Psoas muscle (tissue), 8 donors: ENCODE data around the gene CERS5. TPM values are rescaled to one million over a fixed set of nuclear protein-coding genes. Genes with fewer than 3 reads are reported as not detected.

ENCODE experiments used
- ATAC-seq, 4 donors: fragments of 200-7000 bp; cut with Tn5 transposase; one replicate each; pipeline ENCODE4 v1.9.1; 2020; ENCODE audit warnings: moderate library complexity in 3 of 4, mild to moderate bottlenecking in 2 of 4
- DNase-seq, 2 donors: peaks; one replicate each; pipeline ENCODE4 v3.0.0-alpha.2; 2020
- H3K27ac ChIP-seq: fragments of 200-600 bp; one replicate; pipeline ENCODE4 v1.8.0; 2022
- H3K27me3 ChIP-seq, 3 donors: fragments of 200-600 bp in 1 of 3; one replicate each; pipeline versions ENCODE4 v1.6.1 to v1.8.0; 2013 to 2022; ENCODE audit warnings: low read length in 2 of 3, mild to moderate bottlenecking in 2 of 3, moderate library complexity in 1 of 3; ENCODE audit not compliant: insufficient read depth in 3 of 3
- H3K36me3 ChIP-seq, 2 donors: fragments of 200-600 bp in 1 of 2; one replicate each; pipeline versions ENCODE4 v1.6.1 to v1.8.0; 2013 to 2022; ENCODE audit warnings: low read depth in 1 of 2, mild to moderate bottlenecking in 1 of 2, moderate library complexity in 1 of 2; ENCODE audit not compliant: insufficient read depth in 1 of 2
- H3K4me1 ChIP-seq: fragments of 200-600 bp; one replicate; pipeline ENCODE4 v1.8.0; 2022
- H3K4me3 ChIP-seq: fragments of 200-600 bp; one replicate; pipeline ENCODE4 v1.8.0; 2022; ENCODE audit warnings: mild to moderate bottlenecking
- H3K9me3 ChIP-seq: fragments of 200-600 bp; one replicate; pipeline ENCODE4 v1.8.0; 2022
- WGBS, 3 donors: extraction: QIAGEN DNeasy Blood & Tissue Kit; methylation state at CpG; one replicate each; pipeline versions ENCODE4 v1.1.6 to v1.1.7; 2013; 5-methylcytosine and 5-hydroxymethylcytosine counted together
- intact Hi-C, 2 donors: fragments of 100-400 bp; cut with DNase I; formaldehyde crosslinking; loops; one replicate each; pipeline versions ENCODE4 v1.11.0 to v1.14.2; 2022
- polyA plus RNA-seq, 3 donors: library from polyadenylated mRNA; stranded (reverse); fragments of 200-250 nt; gene quantifications; one replicate each; pipeline ENCODE4 v1.2.3, GENCODE V29; 2013
- total RNA-seq, 4 donors: library from RNA; stranded (reverse); fragmentation: NEBNext Ultra II Directional in 2 of 4; extraction: Animal tissue kit (Norgen Biotek cat#: 25700) in 2 of 4; gene quantifications; one replicate each; pipeline versions ENCODE4 v1.2.1 to v1.2.4, GENCODE V29; 2021 to 2023
- TF ChIP-seq, protein P1 (sequence below): fragments of 200-600 bp; IDR thresholded peaks from one replicate; pipeline ENCODE4 v1.8.0; 2022; ENCODE audit warnings: antibody characterized with exemption
- donor health status: healthy with polysubstance abuse.
- donor health status: DM: no; HTN: no; CAD: no; lungs with moderate emphysema.
- donor health status: Bipolar disorder and iron deficiency.
- donor health status: healthy.
- donor health status: DM: yes; HTN: yes; CAD: no.
- donor health status: DM: no; HTN: no; CAD: no.
- donor health status: DM: no; HTN: no; CAD: no.
- donor health status: DM: yes; HTN: yes; CAD: no.

The CERS5 gene
- total and polyA plus RNA-seq, 7 donors = 5.2 to 10.7 (median 7.2) TPM

DNA sequence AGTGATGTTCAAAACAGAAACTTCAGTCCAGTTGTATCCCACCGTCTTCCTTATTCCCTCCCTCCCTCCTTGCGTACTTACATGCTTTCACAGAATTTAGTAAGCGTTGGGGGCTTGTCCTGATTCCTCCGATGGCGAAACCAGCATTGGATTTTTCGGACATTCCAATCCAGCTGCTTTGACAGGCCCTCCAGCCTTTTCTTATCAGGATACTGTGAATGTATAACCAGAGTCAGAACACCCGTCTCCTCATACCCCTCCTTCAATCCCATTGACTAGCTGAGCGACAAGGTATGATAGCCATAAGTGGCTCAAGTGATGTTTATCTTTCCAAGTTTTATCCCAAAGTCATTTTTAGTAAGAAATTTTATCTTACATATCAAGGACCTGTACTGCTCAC is 24.2 kb downstream of the CERS5 start:
- no peak for DNase-seq
- 89 to 95% (median 92%) methylated on average over 8 of the region's 8 CpGs for WGBS, 3 donors
- Histone ChIP-seq H3K27me3 (no peaks in the 10 kb centered on the region), H3K9me3 (no peaks in the 10 kb centered on the region), H3K4me1 (no peaks in the 10 kb centered on the region), H3K4me3 (no peak overlapping the region), H3K36me3 (peaks cover 0 to 20% of the 10 kb centered on the region in 2 donors), H3K27ac (no peak overlapping the region)
- no peak for ATAC-seq
- intact Hi-C loops = no loop called here
- TF ChIP-seq, protein P1, sequence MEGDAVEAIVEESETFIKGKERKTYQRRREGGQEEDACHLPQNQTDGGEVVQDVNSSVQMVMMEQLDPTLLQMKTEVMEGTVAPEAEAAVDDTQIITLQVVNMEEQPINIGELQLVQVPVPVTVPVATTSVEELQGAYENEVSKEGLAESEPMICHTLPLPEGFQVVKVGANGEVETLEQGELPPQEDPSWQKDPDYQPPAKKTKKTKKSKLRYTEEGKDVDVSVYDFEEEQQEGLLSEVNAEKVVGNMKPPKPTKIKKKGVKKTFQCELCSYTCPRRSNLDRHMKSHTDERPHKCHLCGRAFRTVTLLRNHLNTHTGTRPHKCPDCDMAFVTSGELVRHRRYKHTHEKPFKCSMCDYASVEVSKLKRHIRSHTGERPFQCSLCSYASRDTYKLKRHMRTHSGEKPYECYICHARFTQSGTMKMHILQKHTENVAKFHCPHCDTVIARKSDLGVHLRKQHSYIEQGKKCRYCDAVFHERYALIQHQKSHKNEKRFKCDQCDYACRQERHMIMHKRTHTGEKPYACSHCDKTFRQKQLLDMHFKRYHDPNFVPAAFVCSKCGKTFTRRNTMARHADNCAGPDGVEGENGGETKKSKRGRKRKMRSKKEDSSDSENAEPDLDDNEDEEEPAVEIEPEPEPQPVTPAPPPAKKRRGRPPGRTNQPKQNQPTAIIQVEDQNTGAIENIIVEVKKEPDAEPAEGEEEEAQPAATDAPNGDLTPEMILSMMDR = no peak

DNA sequence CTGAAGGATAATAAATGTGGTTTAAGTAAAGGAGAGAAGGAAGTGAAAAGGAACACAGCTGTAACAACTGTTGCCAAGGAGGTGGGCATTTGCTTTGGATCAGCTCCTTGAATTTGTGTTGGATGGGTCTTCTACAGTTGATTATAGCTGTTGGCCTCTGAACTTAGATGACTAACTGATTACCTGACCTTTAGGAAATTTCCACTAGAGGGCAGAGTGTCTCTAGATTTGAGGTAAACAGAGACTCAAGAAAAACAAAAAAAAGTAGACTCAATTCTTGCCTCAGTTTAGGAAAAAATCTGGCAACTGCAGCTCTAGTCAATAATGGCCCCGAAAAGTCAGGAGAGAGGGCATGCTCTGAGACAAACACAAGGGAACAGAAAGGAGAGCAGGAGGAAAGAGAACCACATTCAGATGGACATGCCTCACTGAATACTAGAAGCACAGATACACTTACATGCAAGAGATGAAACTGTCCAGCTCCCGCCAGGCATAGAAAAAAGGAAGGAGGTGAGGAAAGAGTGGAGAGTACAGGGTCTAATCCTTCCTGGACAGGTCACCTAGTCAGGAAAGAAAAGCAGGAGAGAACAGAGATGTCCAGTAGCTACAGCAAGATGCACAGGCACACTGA is 34.5 kb downstream of the CERS5 start:
- peak in 2 of 4 donors; percentile 30 to 67 for ATAC-seq
- no peak overlapping the region for H3K27ac ChIP-seq
- intact Hi-C loops = loop anchor here in 1 of 2 donors (2.0 to 5.0 kb wide), 2 partner anchors 45 to 182 kb away; no protein-coding TSS in a partner anchor

DNA sequence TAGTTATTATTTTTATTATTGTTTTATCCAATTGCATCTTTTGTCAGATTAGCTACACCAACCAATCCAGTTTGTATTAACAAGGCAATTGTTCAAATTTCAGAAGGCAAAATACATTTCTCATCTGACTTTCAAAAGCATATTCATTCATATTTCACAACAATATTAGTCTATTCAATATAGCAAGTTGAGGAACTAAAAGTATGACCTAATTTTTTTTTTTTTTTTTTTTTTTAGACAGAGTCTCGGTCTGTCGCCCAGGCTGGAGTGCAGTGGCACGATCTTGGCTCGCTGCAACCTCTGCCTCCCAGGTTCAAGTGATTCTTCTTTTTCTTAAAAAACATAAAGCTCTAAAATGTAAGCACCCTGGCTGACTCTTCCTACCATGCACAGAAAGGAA is 37.9 kb downstream of the CERS5 start:
- peaks cover 0 to 82% of the 10 kb centered on the region in 2 donors for H3K36me3 ChIP-seq
- 89 to 96% (median 90%) methylated on average over 4 of the region's 4 CpGs for WGBS, 3 donors
- no peaks in the 10 kb centered on the region for H3K27me3 ChIP-seq
- H3K27ac ChIP-seq = no peak overlapping the region
- TF ChIP-seq, protein P1 = no peak
- no peak overlapping the region for H3K4me3 ChIP-seq
- H3K4me1 ChIP-seq = no peaks in the 10 kb centered on the region
- ATAC-seq (no peak), DNase-seq (no peak)
- no peaks in the 10 kb centered on the region for H3K9me3 ChIP-seq
- intact Hi-C loops = loop anchor here in 1 of 2 donors (5.0 kb wide), 1 partner anchor 48 kb away; no protein-coding TSS in a partner anchor

More for the DNA sequence above, 34.5 kb downstream of the CERS5 start:
- H3K4me3 ChIP-seq = no peak overlapping the region
- H3K27me3 ChIP-seq = no peaks in the 10 kb centered on the region
- H3K9me3 ChIP-seq = no peaks in the 10 kb centered on the region
- TF ChIP-seq, protein P1 = peak; percentile 60
- DNase-seq = no peak
- H3K4me1 ChIP-seq = no peaks in the 10 kb centered on the region
- 52 to 78% (median 77%) methylated on average over 2 of the region's 2 CpGs for WGBS, 3 donors
- peaks cover 0 to 88% of the 10 kb centered on the region in 2 donors for H3K36me3 ChIP-seq

DNA sequence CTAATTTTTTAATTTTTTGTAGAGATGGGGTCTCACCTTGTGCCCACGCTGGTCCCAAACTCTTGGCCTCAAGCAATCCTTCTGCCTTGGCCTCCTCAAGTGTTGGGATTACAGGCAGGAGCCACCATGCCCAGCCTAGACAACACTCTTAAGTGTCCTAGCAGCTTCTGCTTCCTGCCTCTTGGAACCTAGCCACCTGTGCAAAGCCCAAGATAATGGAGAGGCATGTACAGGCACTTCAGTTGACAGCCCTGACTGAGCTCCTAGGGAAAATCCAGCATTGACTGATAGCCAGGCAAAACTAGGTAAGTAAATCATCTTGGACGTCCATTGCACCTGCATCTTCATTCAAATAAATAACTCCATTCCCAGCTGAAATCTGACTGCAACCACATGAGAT is 39.6 kb downstream of the CERS5 start:
- TF ChIP-seq, protein P1 = no peak
- Histone ChIP-seq H3K9me3 (no peaks in the 10 kb centered on the region), H3K4me1 (no peaks in the 10 kb centered on the region), H3K4me3 (no peak overlapping the region), H3K27me3 (no peaks in the 10 kb centered on the region), H3K27ac (no peak overlapping the region), H3K36me3 (peaks cover 0 to 80% of the 10 kb centered on the region in 2 donors)
- ATAC-seq = no peak
- DNase-seq = no peak
- WGBS, 3 donors = 74 to 89% (median 78%) methylated on average over 2 of the region's 2 CpGs
- intact Hi-C loops = loop anchor here in 1 of 2 donors (5.0 kb wide), 1 partner anchor 50 kb away; no protein-coding TSS in a partner anchor
